Measurements from ENCODE around the gene LDAF1. TPM values are rescaled to one million over a fixed set of nuclear protein-coding genes. Genes with fewer than 3 reads are reported as not detected.

LDAF1 gene
- total RNA-seq, 1 experiment from 2014 or later = 5.9 TPM

- DNase-seq (ENCODE audit: low spot score) = no peak
- no TSS peak for BruUV-seq (replicated peaks)
- POLR2A ChIA-PET (ENCODE audit: low non-redundant PET) = no interaction called here
- CTCF ChIA-PET = no interaction called here
- H3K36me3 ChIP-seq (ENCODE audit: insufficient read depth, low read length, poor library complexity, severe bottlenecking) = no peaks in the 10 kb centered on the region
- H3K9me3 ChIP-seq (ENCODE audit: low read depth, low read length, poor library complexity, severe bottlenecking) = no peaks in the 10 kb centered on the region
- TF ChIP-seq EZH2 (IDR thresholded peaks at IDR 0.05; ENCODE audit: borderline replicate concordance, low read depth, low read length, poor library complexity, severe bottlenecking) (no peak), CTCF (conservative IDR thresholded peaks at IDR 0.05; ENCODE audit: low read depth, low read length) (no peak)
- no peak overlapping the region for H3K4me3 ChIP-seq (ENCODE audit: low read depth, low read length, poor library complexity, severe bottlenecking)
- H3K27me3 ChIP-seq (replicated peaks; ENCODE audit: insufficient read depth, low read depth, low read length, poor library complexity) = no peaks in the 10 kb centered on the region
- intact Hi-C loops (cut with micrococcal nuclease; ENCODE audit: unreplicated experiment) = no loop called here
- H3K27ac ChIP-seq (ENCODE audit: low read depth, low read length, poor library complexity, severe bottlenecking) = no peak overlapping the region
- no peaks in the 10 kb centered on the region for H3K4me1 ChIP-seq (ENCODE audit: insufficient read depth, low read length, poor library complexity, severe bottlenecking)
Measured at GRCh38 chr16:21172650-21173049, 14.2 kb downstream of the LDAF1 start.

GRCh38 chr16:21175397-21175796 lies 16.9 kb downstream of the LDAF1 start:
- no peaks in the 10 kb centered on the region for H3K4me1 ChIP-seq (ENCODE audit: insufficient read depth, low read length, poor library complexity, severe bottlenecking)
- no peaks in the 10 kb centered on the region for H3K36me3 ChIP-seq (ENCODE audit: insufficient read depth, low read length, poor library complexity, severe bottlenecking)
- ChIA-PET POLR2A (ENCODE audit: low non-redundant PET) (no interaction called here), CTCF (no interaction called here)
- TF ChIP-seq EZH2 (IDR thresholded peaks at IDR 0.05; ENCODE audit: borderline replicate concordance, low read depth, low read length, poor library complexity, severe bottlenecking) (no peak), CTCF (conservative IDR thresholded peaks at IDR 0.05; ENCODE audit: low read depth, low read length) (no peak)
- no peak overlapping the region for H3K27ac ChIP-seq (ENCODE audit: low read depth, low read length, poor library complexity, severe bottlenecking)
- H3K4me3 ChIP-seq (ENCODE audit: low read depth, low read length, poor library complexity, severe bottlenecking) = no peak overlapping the region
- no peak for DNase-seq (ENCODE audit: low spot score)
- no peaks in the 10 kb centered on the region for H3K27me3 ChIP-seq (replicated peaks; ENCODE audit: insufficient read depth, low read depth, low read length, poor library complexity)
- no peaks in the 10 kb centered on the region for H3K9me3 ChIP-seq (ENCODE audit: low read depth, low read length, poor library complexity, severe bottlenecking)
- intact Hi-C loops (cut with micrococcal nuclease; ENCODE audit: unreplicated experiment) = no loop called here
- BruUV-seq (replicated peaks) = no TSS peak

GRCh38 chr16:21179126-21179982 lies 20.9 kb downstream of the LDAF1 start:
- DNase-seq (ENCODE audit: low spot score) = no peak
- intact Hi-C loops (cut with micrococcal nuclease; ENCODE audit: unreplicated experiment) = no loop called here
- no peak for TF ChIP-seq CTCF (conservative IDR thresholded peaks at IDR 0.05; ENCODE audit: low read depth, low read length)
- no peak for TF ChIP-seq EZH2 (IDR thresholded peaks at IDR 0.05; ENCODE audit: borderline replicate concordance, low read depth, low read length, poor library complexity, severe bottlenecking)
- no peaks in the 10 kb centered on the region for H3K9me3 ChIP-seq (ENCODE audit: low read depth, low read length, poor library complexity, severe bottlenecking)
- H3K4me1 ChIP-seq (ENCODE audit: insufficient read depth, low read length, poor library complexity, severe bottlenecking) = no peaks in the 10 kb centered on the region
- CTCF ChIA-PET = no interaction called here
- no peak overlapping the region for H3K27ac ChIP-seq (ENCODE audit: low read depth, low read length, poor library complexity, severe bottlenecking)
- no peaks in the 10 kb centered on the region for H3K36me3 ChIP-seq (ENCODE audit: insufficient read depth, low read length, poor library complexity, severe bottlenecking)
- no peaks in the 10 kb centered on the region for H3K27me3 ChIP-seq (replicated peaks; ENCODE audit: insufficient read depth, low read depth, low read length, poor library complexity)
- no TSS peak for BruUV-seq (replicated peaks)
- H3K4me3 ChIP-seq (ENCODE audit: low read depth, low read length, poor library complexity, severe bottlenecking) = no peak overlapping the region
- POLR2A ChIA-PET (ENCODE audit: low non-redundant PET) = no interaction called here
